ENCODE results near the gene FXYD3.

DNA sequence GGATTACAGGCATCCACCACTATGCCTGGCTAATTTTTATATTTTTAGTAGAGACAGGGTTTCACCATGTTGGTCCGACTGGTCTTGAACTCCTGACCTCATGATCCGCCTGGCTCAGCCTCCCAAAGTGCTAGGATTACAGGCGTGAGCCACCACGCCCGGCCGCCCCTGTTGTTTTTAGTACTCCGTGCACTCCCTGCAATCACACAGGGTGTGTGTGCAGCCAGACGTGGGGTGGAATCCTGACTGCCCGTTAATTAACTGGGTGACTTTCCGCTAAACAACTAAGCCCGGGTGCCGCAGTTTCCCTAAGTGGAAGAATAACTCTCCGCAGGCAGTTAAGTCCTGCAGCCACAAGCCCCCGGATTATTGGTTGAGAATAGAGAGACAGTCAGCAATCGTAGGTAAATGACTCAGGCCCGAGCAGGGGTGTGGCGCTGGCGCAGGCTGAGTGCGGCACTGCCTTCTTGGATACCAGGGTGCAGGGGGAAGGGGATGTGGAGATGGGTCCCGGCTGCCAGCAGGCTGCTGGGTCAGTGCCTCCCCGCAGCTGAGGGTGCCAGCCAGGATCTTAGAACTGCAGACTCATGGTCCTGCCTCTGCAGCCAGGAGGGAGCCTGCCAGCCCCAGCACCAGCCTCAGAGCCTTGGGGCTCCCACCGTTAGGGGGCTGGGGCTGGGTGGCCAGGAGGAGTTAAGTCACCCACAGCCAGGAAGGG, 6.1 kb upstream of the FXYD3 start:
- no peak for TF ChIP-seq POLR2A (IDR thresholded peaks at IDR 0.05)
- TF ChIP-seq, protein P1, sequence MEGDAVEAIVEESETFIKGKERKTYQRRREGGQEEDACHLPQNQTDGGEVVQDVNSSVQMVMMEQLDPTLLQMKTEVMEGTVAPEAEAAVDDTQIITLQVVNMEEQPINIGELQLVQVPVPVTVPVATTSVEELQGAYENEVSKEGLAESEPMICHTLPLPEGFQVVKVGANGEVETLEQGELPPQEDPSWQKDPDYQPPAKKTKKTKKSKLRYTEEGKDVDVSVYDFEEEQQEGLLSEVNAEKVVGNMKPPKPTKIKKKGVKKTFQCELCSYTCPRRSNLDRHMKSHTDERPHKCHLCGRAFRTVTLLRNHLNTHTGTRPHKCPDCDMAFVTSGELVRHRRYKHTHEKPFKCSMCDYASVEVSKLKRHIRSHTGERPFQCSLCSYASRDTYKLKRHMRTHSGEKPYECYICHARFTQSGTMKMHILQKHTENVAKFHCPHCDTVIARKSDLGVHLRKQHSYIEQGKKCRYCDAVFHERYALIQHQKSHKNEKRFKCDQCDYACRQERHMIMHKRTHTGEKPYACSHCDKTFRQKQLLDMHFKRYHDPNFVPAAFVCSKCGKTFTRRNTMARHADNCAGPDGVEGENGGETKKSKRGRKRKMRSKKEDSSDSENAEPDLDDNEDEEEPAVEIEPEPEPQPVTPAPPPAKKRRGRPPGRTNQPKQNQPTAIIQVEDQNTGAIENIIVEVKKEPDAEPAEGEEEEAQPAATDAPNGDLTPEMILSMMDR (IDR thresholded peaks at IDR 0.05), result no peak
- no peak for TF ChIP-seq EP300 (IDR thresholded peaks at IDR 0.05)
